ENCODE data around the gene RASGRP3. TPM values are rescaled to one million over a fixed set of nuclear protein-coding genes. Genes with fewer than 3 reads are reported as not detected.

Gene RASGRP3
- total RNA-seq, 1 donor = 0.72 TPM

DNA sequence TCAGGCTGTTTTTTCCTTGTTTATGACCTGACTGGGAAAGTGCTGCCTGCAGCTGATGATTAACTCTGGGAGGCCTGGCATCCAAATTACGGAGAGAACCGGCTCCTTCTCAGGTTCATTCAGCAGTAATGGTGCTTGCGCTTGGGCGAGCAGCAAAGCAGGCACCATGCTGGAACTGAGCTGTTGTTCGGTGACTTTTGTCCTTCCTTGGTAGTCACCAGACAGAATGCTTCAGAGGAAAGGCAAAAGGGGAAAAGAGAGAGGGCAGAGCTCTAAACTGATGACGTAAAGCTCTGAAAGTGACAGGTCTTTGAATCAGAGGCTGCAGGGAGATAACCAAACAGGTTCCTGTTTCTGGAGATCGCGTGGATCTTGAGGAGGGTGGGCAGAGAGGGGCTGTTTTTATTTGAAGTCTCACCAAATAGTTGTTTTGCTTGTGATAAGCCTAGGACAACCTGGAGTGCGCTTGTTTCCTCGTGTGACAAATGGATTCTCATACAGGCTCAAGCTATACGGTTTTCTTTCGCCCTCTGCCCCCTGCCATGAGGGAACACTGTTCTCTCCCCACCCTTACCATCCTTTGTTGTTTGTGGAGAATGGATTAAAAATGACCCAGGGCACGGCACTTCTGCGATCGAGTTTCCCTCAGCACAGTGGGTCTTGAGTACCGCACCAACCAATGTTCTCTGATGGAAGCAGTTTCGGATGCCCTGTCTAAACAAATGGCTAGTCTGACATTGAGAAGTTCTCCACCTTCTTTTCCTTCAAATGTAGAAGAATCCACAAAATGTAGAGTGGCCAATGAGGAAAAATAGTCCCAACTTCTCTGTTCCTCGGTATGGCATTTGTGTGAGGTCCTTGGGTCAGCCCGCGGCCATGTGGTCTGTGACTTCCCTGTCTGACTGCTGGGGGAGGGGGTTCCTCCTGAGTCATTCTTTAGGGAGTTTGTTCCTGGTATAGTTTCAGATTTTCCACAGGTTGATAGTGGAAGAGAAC is 1.3 kb downstream of the RASGRP3 start:
- Histone ChIP-seq H3K36me3 (ENCODE audit: insufficient read depth, low read length) (no peaks in the 10 kb centered on the region), H3K27ac (ENCODE audit: low read depth, low read length) (no peak overlapping the region), H3K4me3 (ENCODE audit: insufficient read depth, low read length) (no peak overlapping the region), H2AFZ (ENCODE audit: low read length) (no peak overlapping the region), H4K20me1 (ENCODE audit: insufficient read depth, low read length) (no peaks in the 10 kb centered on the region), H3K4me1 (ENCODE audit: insufficient read depth, low read length) (peaks cover 8% of the 10 kb centered on the region), H3K9me3 (ENCODE audit: low read depth, low read length) (no peaks in the 10 kb centered on the region), H3K4me2 (ENCODE audit: insufficient read depth, low read length) (no peak overlapping the region), H3K79me2 (ENCODE audit: insufficient read depth, low read length) (no peaks in the 10 kb centered on the region), H3K27me3 (ENCODE audit: insufficient read depth, low read length) (peaks cover 9% of the 10 kb centered on the region)
- TF ChIP-seq, protein P1, sequence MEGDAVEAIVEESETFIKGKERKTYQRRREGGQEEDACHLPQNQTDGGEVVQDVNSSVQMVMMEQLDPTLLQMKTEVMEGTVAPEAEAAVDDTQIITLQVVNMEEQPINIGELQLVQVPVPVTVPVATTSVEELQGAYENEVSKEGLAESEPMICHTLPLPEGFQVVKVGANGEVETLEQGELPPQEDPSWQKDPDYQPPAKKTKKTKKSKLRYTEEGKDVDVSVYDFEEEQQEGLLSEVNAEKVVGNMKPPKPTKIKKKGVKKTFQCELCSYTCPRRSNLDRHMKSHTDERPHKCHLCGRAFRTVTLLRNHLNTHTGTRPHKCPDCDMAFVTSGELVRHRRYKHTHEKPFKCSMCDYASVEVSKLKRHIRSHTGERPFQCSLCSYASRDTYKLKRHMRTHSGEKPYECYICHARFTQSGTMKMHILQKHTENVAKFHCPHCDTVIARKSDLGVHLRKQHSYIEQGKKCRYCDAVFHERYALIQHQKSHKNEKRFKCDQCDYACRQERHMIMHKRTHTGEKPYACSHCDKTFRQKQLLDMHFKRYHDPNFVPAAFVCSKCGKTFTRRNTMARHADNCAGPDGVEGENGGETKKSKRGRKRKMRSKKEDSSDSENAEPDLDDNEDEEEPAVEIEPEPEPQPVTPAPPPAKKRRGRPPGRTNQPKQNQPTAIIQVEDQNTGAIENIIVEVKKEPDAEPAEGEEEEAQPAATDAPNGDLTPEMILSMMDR (IDR thresholded peaks at IDR 0.05; ENCODE audit: extremely low read depth, low read depth, low read length) = no peak
- no peak for DNase-seq (ENCODE audit: insufficient read length, low spot score, missing footprints)

DNA sequence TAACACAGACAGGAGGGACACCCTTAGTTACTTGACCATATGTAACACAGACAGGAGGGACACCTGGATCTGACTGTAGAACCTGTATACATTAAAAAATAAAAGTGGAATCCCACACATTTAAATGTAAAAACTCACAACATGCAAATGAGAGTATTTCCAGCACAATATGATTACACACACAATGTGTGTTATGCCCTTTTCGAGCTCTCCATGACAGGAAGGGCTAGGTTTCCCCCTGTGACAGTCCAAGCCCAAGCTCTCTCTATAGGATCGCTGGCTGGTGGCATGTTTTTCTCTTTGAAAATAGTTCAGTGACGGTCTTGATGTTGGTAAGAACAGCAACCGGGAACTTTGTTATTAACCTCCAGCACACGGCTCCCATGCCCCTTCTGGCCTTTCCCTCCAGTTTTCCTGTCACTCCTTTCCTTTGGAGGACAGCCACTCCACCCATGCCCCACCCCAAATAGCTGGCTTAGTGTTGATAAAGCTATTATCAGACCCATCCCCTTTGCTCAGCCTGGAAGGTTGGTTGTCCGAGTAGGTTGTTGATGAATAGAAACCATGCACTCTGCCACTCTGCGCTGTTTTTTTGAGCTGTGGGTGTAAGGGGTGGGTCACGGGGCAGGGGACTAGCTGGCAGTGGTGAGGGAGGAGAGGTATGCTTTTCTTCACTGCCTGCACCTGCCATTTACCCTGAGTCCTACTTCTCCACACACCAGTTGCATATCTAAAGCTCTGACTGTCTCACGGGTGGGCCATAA is 2.7 kb downstream of the RASGRP3 start:
- Histone ChIP-seq H2AFZ (ENCODE audit: low read length) (no peak overlapping the region), H3K36me3 (ENCODE audit: insufficient read depth, low read length) (no peaks in the 10 kb centered on the region), H3K4me1 (ENCODE audit: insufficient read depth, low read length) (peaks cover 15% of the 10 kb centered on the region), H3K79me2 (ENCODE audit: insufficient read depth, low read length) (no peaks in the 10 kb centered on the region), H3K27ac (ENCODE audit: low read depth, low read length) (no peak overlapping the region), H3K4me2 (ENCODE audit: insufficient read depth, low read length) (no peak overlapping the region), H3K4me3 (ENCODE audit: insufficient read depth, low read length) (no peak overlapping the region), H3K27me3 (ENCODE audit: insufficient read depth, low read length) (peaks cover 9% of the 10 kb centered on the region), H4K20me1 (ENCODE audit: insufficient read depth, low read length) (no peaks in the 10 kb centered on the region), H3K9me3 (ENCODE audit: low read depth, low read length) (no peaks in the 10 kb centered on the region)
- TF ChIP-seq, protein P1 (IDR thresholded peaks at IDR 0.05; ENCODE audit: extremely low read depth, low read depth, low read length) = no peak
- no peak for DNase-seq (ENCODE audit: insufficient read length, low spot score, missing footprints)

DNA sequence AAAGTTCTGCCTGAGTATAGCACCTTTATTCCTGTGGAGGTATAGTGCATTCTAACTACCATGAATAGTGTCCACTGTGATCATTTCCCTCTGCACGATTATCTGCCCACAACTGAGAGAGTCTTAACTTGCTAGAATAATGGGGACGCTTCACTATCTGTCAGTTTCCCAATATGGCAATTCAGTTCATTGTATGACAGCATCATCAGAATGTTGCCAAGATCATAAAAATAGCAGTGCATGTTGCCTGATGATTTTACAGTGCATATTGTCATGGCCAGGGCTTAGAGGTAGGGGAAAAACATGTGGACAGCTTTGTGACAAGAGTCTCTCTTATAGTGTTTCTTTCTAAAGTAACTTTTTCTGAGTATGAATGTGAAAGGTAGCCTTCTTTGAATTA is 6.1 kb downstream of the RASGRP3 start:
- DNase-seq (ENCODE audit: insufficient read length, low spot score, missing footprints) = no peak
- Histone ChIP-seq H2AFZ (ENCODE audit: low read length) (no peak overlapping the region), H3K79me2 (ENCODE audit: insufficient read depth, low read length) (no peaks in the 10 kb centered on the region), H4K20me1 (ENCODE audit: insufficient read depth, low read length) (no peaks in the 10 kb centered on the region), H3K27ac (ENCODE audit: low read depth, low read length) (no peak overlapping the region), H3K9me3 (ENCODE audit: low read depth, low read length) (no peaks in the 10 kb centered on the region), H3K4me3 (ENCODE audit: insufficient read depth, low read length) (no peak overlapping the region), H3K4me2 (ENCODE audit: insufficient read depth, low read length) (no peak overlapping the region), H3K36me3 (ENCODE audit: insufficient read depth, low read length) (no peaks in the 10 kb centered on the region), H3K27me3 (ENCODE audit: insufficient read depth, low read length) (peaks cover 11% of the 10 kb centered on the region), H3K4me1 (ENCODE audit: insufficient read depth, low read length) (peaks cover 16% of the 10 kb centered on the region)
- TF ChIP-seq, protein P1 (IDR thresholded peaks at IDR 0.05; ENCODE audit: extremely low read depth, low read depth, low read length) = no peak
